GM10266 (cell line): ENCODE results near the gene ATP10D.

Experiments
- DNase-seq: peaks from one replicate; pipeline ENCODE4 v3.0.0; 2012; ENCODE audit errors: extremely low spot score
- CTCF ChIP-seq: IDR thresholded peaks from 2 replicates; pipeline ENCODE4 v1.5.1; 2012; ENCODE audit warnings: mild to moderate bottlenecking, low read depth; ENCODE audit not compliant: control insufficient read depth, insufficient read depth; ENCODE audit errors: missing control alignments

The ATP10D gene

GRCh38 chr4:47597696-47598095, 112.6 kb downstream of the ATP10D start:
- TF ChIP-seq CTCF, result no peak

GRCh38 chr4:47598320-47598719, 113.2 kb downstream of the ATP10D start:
- no peak for TF ChIP-seq CTCF
- DNase-seq, result no peak

More at GRCh38 chr4:47597696-47598095, 112.6 kb downstream of the ATP10D start:
- no peak for DNase-seq

GRCh38 chr4:47598896-47599295, 113.8 kb downstream of the ATP10D start:
- TF ChIP-seq CTCF, result no peak
- DNase-seq, result no peak

- no peak for DNase-seq
Measured at GRCh38 chr4:47606482-47606881, 121.4 kb downstream of the ATP10D start.

GRCh38 chr4:47612116-47613023, 127.3 kb downstream of the ATP10D start:
- TF ChIP-seq CTCF, result no peak
- no peak for DNase-seq

More at GRCh38 chr4:47606482-47606881, 121.4 kb downstream of the ATP10D start:
- TF ChIP-seq CTCF, result no peak

GRCh38 chr4:47615385-47615784, 130.3 kb downstream of the ATP10D start:
- no peak for TF ChIP-seq CTCF
- DNase-seq, result no peak

- DNase-seq, result peak; percentile 11
Measured at GRCh38 chr4:47617607-47618006, 132.5 kb downstream of the ATP10D start.

More at GRCh38 chr4:47617607-47618006, 132.5 kb downstream of the ATP10D start:
- no peak for TF ChIP-seq CTCF
